ENCODE data around the gene CAPN1. TPM values are rescaled to one million over a fixed set of nuclear protein-coding genes. Genes with fewer than 3 reads are reported as not detected.

CAPN1 gene
- total RNA-seq, 1 experiment from 2014 or later, result 256 TPM

DNA sequence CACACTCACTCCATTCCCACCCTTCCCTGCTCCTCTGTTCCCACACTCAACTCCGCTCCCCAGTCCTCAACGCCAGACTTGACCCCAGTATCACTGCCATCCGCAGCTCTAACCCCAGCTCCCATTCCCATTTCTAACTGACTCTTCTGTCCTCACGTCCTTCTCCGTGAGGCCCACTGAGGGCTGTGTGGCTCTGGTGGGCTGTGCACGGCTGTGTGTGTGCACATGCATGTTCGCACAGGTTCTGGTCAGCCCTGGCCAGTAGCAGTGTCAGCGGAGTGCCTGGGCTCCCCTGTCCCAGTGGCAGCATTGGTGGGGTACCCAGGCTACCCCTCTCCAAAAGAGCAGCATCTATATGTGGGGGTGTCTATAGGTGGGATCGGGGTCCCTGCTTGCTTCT is 5.0 kb downstream of the CAPN1 start:
- CTCF ChIA-PET, result no interaction called here
- peaks cover 7% of the 10 kb centered on the region; the same call in 1 of the 2 replicates for H3K36me3 ChIP-seq (ENCODE audit: control insufficient read depth, insufficient read depth, low read length)
- no TSS peak for BruUV-seq (replicated peaks)
- ATAC-seq (no peak), DNase-seq (ENCODE audit: low read depth, low spot score) (no peak)
- no peak for TF ChIP-seq TCF7L2 (IDR thresholded peaks at IDR 0.05; ENCODE audit: low read depth, low read length)
- TF ChIP-seq, protein P1, sequence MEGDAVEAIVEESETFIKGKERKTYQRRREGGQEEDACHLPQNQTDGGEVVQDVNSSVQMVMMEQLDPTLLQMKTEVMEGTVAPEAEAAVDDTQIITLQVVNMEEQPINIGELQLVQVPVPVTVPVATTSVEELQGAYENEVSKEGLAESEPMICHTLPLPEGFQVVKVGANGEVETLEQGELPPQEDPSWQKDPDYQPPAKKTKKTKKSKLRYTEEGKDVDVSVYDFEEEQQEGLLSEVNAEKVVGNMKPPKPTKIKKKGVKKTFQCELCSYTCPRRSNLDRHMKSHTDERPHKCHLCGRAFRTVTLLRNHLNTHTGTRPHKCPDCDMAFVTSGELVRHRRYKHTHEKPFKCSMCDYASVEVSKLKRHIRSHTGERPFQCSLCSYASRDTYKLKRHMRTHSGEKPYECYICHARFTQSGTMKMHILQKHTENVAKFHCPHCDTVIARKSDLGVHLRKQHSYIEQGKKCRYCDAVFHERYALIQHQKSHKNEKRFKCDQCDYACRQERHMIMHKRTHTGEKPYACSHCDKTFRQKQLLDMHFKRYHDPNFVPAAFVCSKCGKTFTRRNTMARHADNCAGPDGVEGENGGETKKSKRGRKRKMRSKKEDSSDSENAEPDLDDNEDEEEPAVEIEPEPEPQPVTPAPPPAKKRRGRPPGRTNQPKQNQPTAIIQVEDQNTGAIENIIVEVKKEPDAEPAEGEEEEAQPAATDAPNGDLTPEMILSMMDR (IDR thresholded peaks at IDR 0.05), result no peak
- TF ChIP-seq REST (IDR thresholded peaks at IDR 0.05; ENCODE audit: insufficient read depth in 1 of 2, low read depth in 2 of 2, low read length in 1 of 2), result no peak
- no peak for TF ChIP-seq POLR2AphosphoS5 (IDR thresholded peaks at IDR 0.05; ENCODE audit: low read depth, low read length)
- no peak for TF ChIP-seq SIN3A (IDR thresholded peaks at IDR 0.05; ENCODE audit: borderline replicate concordance, insufficient read depth, low read depth, low read length)
- H3K27ac ChIP-seq (ENCODE audit: low read length), result no peak overlapping the region
- POLR2A ChIA-PET, result no interaction called here
- no peak overlapping the region for H3K4me3 ChIP-seq (ENCODE audit: low read depth in 2 of 2, low read length in 2 of 2)
- in situ Hi-C loops (cut with HindIII; ENCODE audit: low pct_unique_long_range_greater_than_20kb, low sequenced_read_pairs) (no loop called here), intact Hi-C loops (cut with micrococcal nuclease; ENCODE audit: unreplicated experiment) (loop anchor here (10.0 kb wide), 1 partner anchor 52 kb away; the partner anchor contains the start of gene SYVN1)
- peaks cover 10% of the 10 kb centered on the region; the same call in 1 of the 2 replicates for H3K4me1 ChIP-seq (ENCODE audit: control insufficient read depth, insufficient read depth, low read length)
- no peaks in the 10 kb centered on the region for H3K27me3 ChIP-seq (ENCODE audit: control insufficient read depth, insufficient read depth, low read length)
- H3K9me3 ChIP-seq (ENCODE audit: control insufficient read depth, insufficient read depth, low read depth, low read length), result no peaks in the 10 kb centered on the region

DNA sequence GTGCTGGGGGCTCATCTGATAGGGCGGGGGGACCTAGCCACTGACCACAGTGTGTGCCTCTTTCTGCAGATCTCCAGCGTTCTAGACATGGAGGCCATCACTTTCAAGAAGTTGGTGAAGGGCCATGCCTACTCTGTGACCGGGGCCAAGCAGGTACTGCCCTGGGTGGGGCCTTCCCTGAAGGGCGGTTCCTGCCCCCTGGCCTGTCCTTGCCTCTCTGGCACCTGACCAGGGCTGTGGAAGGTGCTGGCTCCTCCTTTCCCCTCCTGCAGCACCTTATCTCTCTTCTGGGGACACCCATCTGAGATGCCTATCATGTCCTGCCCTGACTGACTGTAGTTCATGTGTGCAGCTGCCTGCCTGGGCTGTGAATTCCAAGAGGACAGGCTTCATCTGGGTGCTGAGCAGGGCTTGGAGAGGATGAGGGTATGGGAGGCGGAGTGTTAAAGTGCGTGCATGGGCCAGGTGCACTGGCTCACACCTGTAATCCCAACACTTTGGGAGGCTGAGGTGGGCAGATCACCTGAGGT is 5.5 kb downstream of the CAPN1 start:
- BruUV-seq (replicated peaks), result no TSS peak
- DNase-seq (ENCODE audit: low read depth, low spot score) (no peak), ATAC-seq (no peak)
- in situ Hi-C loops (cut with HindIII; ENCODE audit: low pct_unique_long_range_greater_than_20kb, low sequenced_read_pairs) (no loop called here), intact Hi-C loops (cut with micrococcal nuclease; ENCODE audit: unreplicated experiment) (loop anchor here (10.0 kb wide), 1 partner anchor 52 kb away; the partner anchor contains the start of gene SYVN1)
- TF ChIP-seq REST (IDR thresholded peaks at IDR 0.05; ENCODE audit: insufficient read depth in 1 of 2, low read depth in 2 of 2, low read length in 1 of 2), result no peak
- TF ChIP-seq, protein P1 (IDR thresholded peaks at IDR 0.05), result no peak
- no peak for TF ChIP-seq SIN3A (IDR thresholded peaks at IDR 0.05; ENCODE audit: borderline replicate concordance, insufficient read depth, low read depth, low read length)
- no peak for TF ChIP-seq TCF7L2 (IDR thresholded peaks at IDR 0.05; ENCODE audit: low read depth, low read length)
- TF ChIP-seq POLR2AphosphoS5 (IDR thresholded peaks at IDR 0.05; ENCODE audit: low read depth, low read length), result no peak
- POLR2A ChIA-PET, result no interaction called here
- peaks cover 4% of the 10 kb centered on the region; the same call in 1 of the 2 replicates for H3K36me3 ChIP-seq (ENCODE audit: control insufficient read depth, insufficient read depth, low read length)
- H3K27me3 ChIP-seq (ENCODE audit: control insufficient read depth, insufficient read depth, low read length), result no peaks in the 10 kb centered on the region
- CTCF ChIA-PET, result no interaction called here
- no peak overlapping the region for H3K27ac ChIP-seq (ENCODE audit: low read length)
- no peaks in the 10 kb centered on the region for H3K9me3 ChIP-seq (ENCODE audit: control insufficient read depth, insufficient read depth, low read depth, low read length)
- peaks cover 10% of the 10 kb centered on the region; the same call in 1 of the 2 replicates for H3K4me1 ChIP-seq (ENCODE audit: control insufficient read depth, insufficient read depth, low read length)
- no peak overlapping the region for H3K4me3 ChIP-seq (ENCODE audit: low read depth in 2 of 2, low read length in 2 of 2)

Data from Panc1 (cell line).